Parathyroid adenoma (tissue), 2 donors: ENCODE results near the gene KIF11.
A peak's percentile ranks its signal among the peaks of the same experiment; 100 is the strongest.

Experiments used
- H2AFZ ChIP-seq: fragments of 300-600 bp; sonication (generic); one replicate; pipeline ENCODE4 v1.7.0; 2017; ENCODE audit warnings: antibody characterized with exemption, mild to moderate bottlenecking
- H3K27ac ChIP-seq: fragments of 300-600 bp; sonication (generic); one replicate; pipeline ENCODE4 v1.7.0; 2017
- H3K27me3 ChIP-seq: fragments of 300-600 bp; sonication (generic); one replicate; pipeline ENCODE4 v1.7.0; 2017; ENCODE audit warnings: low read length; ENCODE audit not compliant: control insufficient read depth, insufficient read depth
- H3K36me3 ChIP-seq: fragments of 300-600 bp; sonication (generic); one replicate; pipeline ENCODE4 v1.7.0; 2017; ENCODE audit warnings: low read length; ENCODE audit not compliant: control insufficient read depth, insufficient read depth
- H3K4me1 ChIP-seq: fragments of 300-600 bp; sonication (generic); one replicate; pipeline ENCODE4 v1.7.0; 2017; ENCODE audit warnings: control low read depth
- H3K4me2 ChIP-seq: fragments of 300-600 bp; sonication (generic); one replicate; pipeline ENCODE4 v1.7.0; 2017; ENCODE audit warnings: low read length
- H3K4me3 ChIP-seq: fragments of 300-600 bp; sonication (generic); one replicate; pipeline ENCODE4 v1.7.0; 2017; ENCODE audit warnings: low read depth, low read length
- H3K79me2 ChIP-seq: fragments of 300-600 bp; sonication (generic); one replicate; pipeline ENCODE4 v1.7.0; 2017; ENCODE audit warnings: control low read depth
- H3K9ac ChIP-seq: fragments of 300-600 bp; sonication (generic); one replicate; pipeline ENCODE4 v1.7.0; 2017; ENCODE audit warnings: mild to moderate bottlenecking
- H3K9me3 ChIP-seq: fragments of 300-600 bp; sonication (generic); one replicate; pipeline ENCODE4 v1.7.0; 2017; ENCODE audit warnings: low read length; ENCODE audit not compliant: control insufficient read depth
- TF ChIP-seq, protein P1 (sequence below): fragments of 300-600 bp; sonication (generic); IDR thresholded peaks from one replicate; pipeline ENCODE4 v1.7.0; 2017; ENCODE audit warnings: antibody characterized with exemption, mild to moderate bottlenecking
- donor health status: primary hyperparathyroidism.

Gene KIF11

DNA sequence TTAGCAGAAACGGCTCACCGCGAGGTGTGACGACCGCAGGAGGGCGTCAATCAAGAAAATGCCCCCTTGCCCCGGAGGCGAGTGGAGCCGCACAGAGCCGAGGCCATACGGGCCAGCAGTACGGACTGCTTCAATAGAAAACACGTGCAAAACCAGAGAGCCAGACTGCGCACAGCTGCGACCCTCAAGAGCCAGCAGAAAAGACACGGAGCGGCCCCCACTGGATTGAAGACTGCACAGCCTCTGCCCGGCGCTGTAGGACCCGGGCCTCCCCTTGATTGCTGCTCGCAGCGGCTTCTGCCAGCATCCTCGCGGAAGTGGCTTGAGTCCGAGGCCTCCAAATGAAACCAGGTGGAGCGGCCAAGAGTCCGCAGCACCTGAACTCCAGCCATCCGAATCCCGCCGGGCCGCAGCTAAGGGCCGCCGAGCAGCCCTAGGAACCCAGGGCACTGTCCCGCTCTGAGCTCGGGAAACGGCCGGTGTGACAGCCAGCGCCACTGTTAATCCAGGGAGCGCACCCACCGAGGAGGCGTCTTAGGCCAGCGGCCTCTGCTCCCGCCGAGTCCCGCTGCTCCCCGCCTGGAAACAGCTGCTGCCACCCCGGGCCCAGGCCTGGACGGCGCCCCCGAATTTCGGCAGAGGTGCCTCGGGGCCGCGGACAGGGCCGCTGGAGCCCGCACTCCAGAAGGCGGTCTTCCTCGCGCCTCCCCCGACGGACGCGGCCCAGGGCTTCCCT lies 96.2 kb downstream of the KIF11 start:
- H3K9me3 ChIP-seq = no peaks in the 10 kb centered on the region
- no peaks in the 10 kb centered on the region for H3K4me1 ChIP-seq
- H3K4me3 ChIP-seq = peak overlapping the region; percentile 59
- H2AFZ ChIP-seq = peak overlapping the region; percentile 76
- H3K27ac ChIP-seq = peak overlapping the region; percentile 29
- peak overlapping the region; percentile 72 for H3K4me2 ChIP-seq
- no peak overlapping the region for H3K9ac ChIP-seq
- no peaks in the 10 kb centered on the region for H3K36me3 ChIP-seq
- TF ChIP-seq, protein P1, sequence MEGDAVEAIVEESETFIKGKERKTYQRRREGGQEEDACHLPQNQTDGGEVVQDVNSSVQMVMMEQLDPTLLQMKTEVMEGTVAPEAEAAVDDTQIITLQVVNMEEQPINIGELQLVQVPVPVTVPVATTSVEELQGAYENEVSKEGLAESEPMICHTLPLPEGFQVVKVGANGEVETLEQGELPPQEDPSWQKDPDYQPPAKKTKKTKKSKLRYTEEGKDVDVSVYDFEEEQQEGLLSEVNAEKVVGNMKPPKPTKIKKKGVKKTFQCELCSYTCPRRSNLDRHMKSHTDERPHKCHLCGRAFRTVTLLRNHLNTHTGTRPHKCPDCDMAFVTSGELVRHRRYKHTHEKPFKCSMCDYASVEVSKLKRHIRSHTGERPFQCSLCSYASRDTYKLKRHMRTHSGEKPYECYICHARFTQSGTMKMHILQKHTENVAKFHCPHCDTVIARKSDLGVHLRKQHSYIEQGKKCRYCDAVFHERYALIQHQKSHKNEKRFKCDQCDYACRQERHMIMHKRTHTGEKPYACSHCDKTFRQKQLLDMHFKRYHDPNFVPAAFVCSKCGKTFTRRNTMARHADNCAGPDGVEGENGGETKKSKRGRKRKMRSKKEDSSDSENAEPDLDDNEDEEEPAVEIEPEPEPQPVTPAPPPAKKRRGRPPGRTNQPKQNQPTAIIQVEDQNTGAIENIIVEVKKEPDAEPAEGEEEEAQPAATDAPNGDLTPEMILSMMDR = no peak
- H3K27me3 ChIP-seq = peaks cover 10% of the 10 kb centered on the region
- no peaks in the 10 kb centered on the region for H3K79me2 ChIP-seq

DNA sequence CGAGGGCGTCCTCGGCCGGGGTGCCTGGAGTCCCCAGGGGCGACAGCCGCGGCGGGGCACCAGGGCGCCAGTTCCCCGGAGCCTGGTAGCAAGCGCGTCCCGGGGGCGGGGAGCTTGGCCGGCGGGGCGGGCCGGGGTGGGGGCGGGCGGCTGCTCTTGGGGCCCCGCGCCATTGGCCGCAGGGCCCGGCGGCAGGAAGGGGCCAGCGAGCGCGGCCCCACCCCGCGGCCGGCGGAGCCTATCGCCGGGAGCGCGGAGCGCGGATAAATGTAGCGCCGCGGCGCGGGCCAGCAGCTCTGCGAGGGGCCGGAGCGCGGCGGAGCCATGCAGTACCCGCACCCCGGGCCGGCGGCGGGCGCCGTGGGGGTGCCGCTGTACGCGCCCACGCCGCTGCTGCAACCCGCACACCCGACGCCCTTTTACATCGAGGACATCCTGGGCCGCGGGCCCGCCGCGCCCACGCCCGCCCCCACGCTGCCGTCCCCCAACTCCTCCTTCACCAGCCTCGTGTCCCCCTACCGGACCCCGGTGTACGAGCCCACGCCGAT lies 96.8 kb downstream of the KIF11 start, which contains the start of gene HHEX:
Gene HHEX, plus strand, starts transcription at position 293 of the 548 bp plus-strand sequence. Its CDS starts 32 bp downstream, at position 325.
- TF ChIP-seq, protein P1 = no peak
- Histone ChIP-seq H3K79me2 (no peaks in the 10 kb centered on the region), H3K27ac (peak within 1 kb of the TSS; percentile 29), H3K36me3 (no peaks in the 10 kb centered on the region), H3K4me1 (no peaks in the 10 kb centered on the region), H3K4me3 (peak within 1 kb of the TSS; percentile 59), H3K9ac (no peak within 1 kb of the TSS), H2AFZ (peak within 1 kb of the TSS; percentile 86), H3K27me3 (peaks cover 10% of the 10 kb centered on the region), H3K4me2 (peak within 1 kb of the TSS; percentile 72), H3K9me3 (no peaks in the 10 kb centered on the region)

DNA sequence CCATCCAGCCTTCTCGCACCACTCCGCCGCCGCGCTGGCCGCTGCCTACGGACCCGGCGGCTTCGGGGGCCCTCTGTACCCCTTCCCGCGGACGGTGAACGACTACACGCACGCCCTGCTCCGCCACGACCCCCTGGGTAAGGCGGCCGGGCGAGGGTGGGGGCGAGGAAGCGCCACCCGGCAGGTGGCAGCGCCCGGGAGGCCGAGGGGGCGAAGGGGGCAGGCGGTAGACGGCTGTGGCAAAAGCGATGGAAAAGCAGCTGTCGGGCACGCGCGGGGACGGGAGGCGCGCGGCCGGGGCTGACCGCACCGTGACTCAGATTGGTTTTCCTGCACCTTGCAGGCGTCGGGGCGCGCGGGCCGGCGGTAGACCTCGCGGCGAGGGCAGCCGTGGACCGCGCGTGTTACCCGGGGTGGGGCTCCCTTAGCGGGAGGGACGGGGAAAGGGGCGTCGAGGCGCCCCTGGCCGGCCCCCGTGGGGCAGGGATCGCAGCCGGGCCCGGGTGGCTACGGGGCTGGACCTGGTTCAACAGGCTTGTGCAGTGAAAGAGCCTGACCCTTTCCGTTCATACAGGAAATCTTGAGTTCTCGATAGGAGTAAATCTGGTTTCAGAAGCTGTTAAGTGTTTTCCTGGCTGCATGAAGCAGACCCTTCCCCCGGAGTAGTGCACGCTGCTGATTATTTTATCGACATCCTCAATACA lies 97.4 kb downstream of the KIF11 start:
- Histone ChIP-seq H3K4me1 (no peaks in the 10 kb centered on the region), H3K27me3 (peaks cover 10% of the 10 kb centered on the region), H3K4me3 (peak overlapping the region; percentile 50), H3K9ac (no peak overlapping the region), H3K9me3 (no peaks in the 10 kb centered on the region), H2AFZ (peak overlapping the region; percentile 86), H3K36me3 (no peaks in the 10 kb centered on the region), H3K79me2 (no peaks in the 10 kb centered on the region), H3K27ac (peak overlapping the region; percentile 26), H3K4me2 (peak overlapping the region; percentile 45)
- TF ChIP-seq, protein P1 = no peak

DNA sequence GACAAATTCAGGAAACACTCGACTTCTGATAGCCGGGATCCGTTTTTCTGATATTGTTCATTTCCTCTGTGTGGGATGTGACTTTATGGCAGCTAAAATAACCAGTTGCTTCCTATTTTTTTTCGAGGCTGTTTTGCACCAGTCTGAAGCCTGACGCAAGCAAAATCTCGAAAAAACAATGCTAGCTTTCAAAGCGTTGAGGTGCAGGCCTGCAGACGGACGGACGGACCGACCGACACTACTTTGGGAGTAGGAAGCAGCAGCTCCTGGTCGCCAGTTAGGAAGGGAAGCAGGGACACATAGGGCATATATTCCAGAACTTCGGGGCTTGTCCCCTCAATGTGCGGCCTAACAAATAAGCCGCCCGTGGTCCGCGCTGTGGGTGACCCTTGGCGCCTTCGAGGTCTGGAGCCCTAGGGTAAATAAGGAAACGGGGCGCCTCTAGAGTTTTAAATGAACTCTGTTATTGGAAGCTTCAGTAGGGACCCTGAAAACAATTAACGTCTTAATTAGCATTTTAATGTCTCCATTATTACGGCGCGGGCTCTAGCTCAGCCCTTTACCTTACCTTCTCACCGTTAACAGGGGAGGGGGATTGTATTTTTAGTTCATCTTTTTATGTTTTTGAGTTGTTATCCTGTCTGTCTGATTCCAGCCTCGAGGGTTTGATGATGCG lies 98.1 kb downstream of the KIF11 start:
- H3K27ac ChIP-seq = peak overlapping the region; percentile 39
- H3K9ac ChIP-seq = no peak overlapping the region
- H2AFZ ChIP-seq = no peak overlapping the region
- peak overlapping the region; percentile 27 for H3K4me3 ChIP-seq
- TF ChIP-seq, protein P1 = no peak
- H3K9me3 ChIP-seq = no peaks in the 10 kb centered on the region
- no peaks in the 10 kb centered on the region for H3K36me3 ChIP-seq
- no peaks in the 10 kb centered on the region for H3K4me1 ChIP-seq
- H3K4me2 ChIP-seq = peak overlapping the region; percentile 38
- H3K79me2 ChIP-seq = no peaks in the 10 kb centered on the region
- H3K27me3 ChIP-seq = peaks cover 10% of the 10 kb centered on the region
